DND-41 (cell line): Measurements from ENCODE around the gene PAK3.

ENCODE experiments used
- CTCF ChIP-seq: IDR thresholded peaks from 2 replicates; pipeline ENCODE4 v1.5.1; 2012; ENCODE audit warnings: borderline replicate concordance, low read length, moderate library complexity, mild to moderate bottlenecking; ENCODE audit not compliant: poor library complexity, severe bottlenecking; ENCODE audit errors: extremely low read depth
- EZH2 ChIP-seq: IDR thresholded peaks from 3 replicates; pipeline ENCODE4 v1.6.1; 2012; ENCODE audit warnings: borderline replicate concordance, low read depth, mild to moderate bottlenecking, moderate library complexity, low read length, inconsistent platforms; ENCODE audit not compliant: severe bottlenecking

GRCh38 chrX:111254896-111255693 is 159.1 kb downstream of the PAK3 start:
- no peak for TF ChIP-seq CTCF
- TF ChIP-seq EZH2: no peak
